Measurements from ENCODE around the gene ARHGEF16. TPM values are rescaled to one million over a fixed set of nuclear protein-coding genes. Genes with fewer than 3 reads are reported as not detected.

ARHGEF16 gene
- total RNA-seq, 1 donor from 2014 or later, result 4.1 TPM

- Histone ChIP-seq H3K9me3 (ENCODE audit: insufficient read depth, low read depth, low read length) (no peaks in the 10 kb centered on the region), H3K36me3 (ENCODE audit: insufficient read depth, low read length) (no peaks in the 10 kb centered on the region), H3K27ac (ENCODE audit: low read depth, low read length) (no peak overlapping the region), H3K9ac (ENCODE audit: low read length) (no peak overlapping the region), H3K79me2 (ENCODE audit: insufficient read depth, low read length) (no peaks in the 10 kb centered on the region), H3K4me2 (ENCODE audit: low read length) (no peak overlapping the region), H2AFZ (ENCODE audit: low read depth, low read length) (no peak overlapping the region), H3K4me3 (ENCODE audit: insufficient read depth, low read depth, low read length) (no peak overlapping the region), H4K20me1 (ENCODE audit: insufficient read depth, low read length) (peaks cover 21% of the 10 kb centered on the region), H3K4me1 (ENCODE audit: insufficient read depth, low read length) (peaks cover 10% of the 10 kb centered on the region), H3K27me3 (ENCODE audit: insufficient read depth, low read length) (no peaks in the 10 kb centered on the region)
- TF ChIP-seq EZH2 (IDR thresholded peaks at IDR 0.05; ENCODE audit: insufficient read depth, low read length), result no peak
- no peak for TF ChIP-seq CTCF (IDR thresholded peaks at IDR 0.05; ENCODE audit: insufficient read depth, low read depth, low read length)
- DNase-seq (ENCODE audit: low read depth) (peak; percentile 53), FAIRE-seq (no peak)
- Mint-ChIP-seq H3K27ac (ENCODE audit: unreplicated experiment) (no peak overlapping the region), H3K36me3 (ENCODE audit: low read depth, unreplicated experiment) (peaks cover 3% of the 10 kb centered on the region), H3K27me3 (ENCODE audit: low read depth, unreplicated experiment) (no peaks in the 10 kb centered on the region), H3K9me3 (ENCODE audit: unreplicated experiment) (peaks cover 3% of the 10 kb centered on the region), H3K4me1 (ENCODE audit: low read depth, unreplicated experiment) (no peaks in the 10 kb centered on the region), H3K4me3 (ENCODE audit: unreplicated experiment) (no peak overlapping the region)
These were observed 61.5 kb downstream of the ARHGEF16 start for GRCh38 chr1:3515774-3516480.

- Mint-ChIP-seq H3K27me3 (ENCODE audit: low read depth, unreplicated experiment) (no peaks in the 10 kb centered on the region), H3K36me3 (ENCODE audit: low read depth, unreplicated experiment) (peaks cover 3% of the 10 kb centered on the region), H3K4me3 (ENCODE audit: unreplicated experiment) (no peak overlapping the region), H3K4me1 (ENCODE audit: low read depth, unreplicated experiment) (no peaks in the 10 kb centered on the region), H3K9me3 (ENCODE audit: unreplicated experiment) (peaks cover 3% of the 10 kb centered on the region), H3K27ac (ENCODE audit: unreplicated experiment) (no peak overlapping the region)
- Histone ChIP-seq H3K79me2 (ENCODE audit: insufficient read depth, low read length) (no peaks in the 10 kb centered on the region), H3K9ac (ENCODE audit: low read length) (no peak overlapping the region), H3K4me2 (ENCODE audit: low read length) (no peak overlapping the region), H3K4me3 (ENCODE audit: insufficient read depth, low read depth, low read length) (no peak overlapping the region), H3K27me3 (ENCODE audit: insufficient read depth, low read length) (no peaks in the 10 kb centered on the region), H2AFZ (ENCODE audit: low read depth, low read length) (no peak overlapping the region), H3K27ac (ENCODE audit: low read depth, low read length) (no peak overlapping the region), H3K4me1 (ENCODE audit: insufficient read depth, low read length) (peaks cover 10% of the 10 kb centered on the region), H3K9me3 (ENCODE audit: insufficient read depth, low read depth, low read length) (no peaks in the 10 kb centered on the region), H4K20me1 (ENCODE audit: insufficient read depth, low read length) (peaks cover 19% of the 10 kb centered on the region), H3K36me3 (ENCODE audit: insufficient read depth, low read length) (no peaks in the 10 kb centered on the region)
- TF ChIP-seq EZH2 (IDR thresholded peaks at IDR 0.05; ENCODE audit: insufficient read depth, low read length) (no peak), CTCF (IDR thresholded peaks at IDR 0.05; ENCODE audit: insufficient read depth, low read depth, low read length) (no peak)
- FAIRE-seq, result no peak
- DNase-seq (ENCODE audit: low read depth), result no peak
These were observed 62.0 kb downstream of the ARHGEF16 start for GRCh38 chr1:3516481-3516869.
